ENCODE measurements around the gene SPIN1.

Gene SPIN1

GRCh38 chr9:88437210-88438146, 49.2 kb downstream of the SPIN1 start:
- DNase-seq = no peak

GRCh38 chr9:88438811-88439210, 50.6 kb downstream of the SPIN1 start:
- DNase-seq = no peak

GRCh38 chr9:88441301-88442007, 53.2 kb downstream of the SPIN1 start:
- peak; percentile 21 for DNase-seq

- DNase-seq = no peak
Measured at GRCh38 chr9:88443480-88444113, 55.4 kb downstream of the SPIN1 start.

GRCh38 chr9:88446728-88447127, 58.5 kb downstream of the SPIN1 start:
- DNase-seq = no peak

GRCh38 chr9:88447431-88447830, 59.2 kb downstream of the SPIN1 start:
- no peak for DNase-seq

GRCh38 chr9:88451160-88451559, 62.9 kb downstream of the SPIN1 start:
- no peak for DNase-seq

GRCh38 chr9:88458716-88459465, 70.6 kb downstream of the SPIN1 start:
- no peak for DNase-seq

- no peak for DNase-seq
Measured at GRCh38 chr9:88460587-88461332, 72.5 kb downstream of the SPIN1 start.

- DNase-seq = no peak
Measured at GRCh38 chr9:88462191-88462590, 73.9 kb downstream of the SPIN1 start.

- no peak for DNase-seq
Measured at GRCh38 chr9:88464851-88465250, 76.6 kb downstream of the SPIN1 start.

GRCh38 chr9:88468226-88468625, 80.0 kb downstream of the SPIN1 start:
- no peak for DNase-seq

GRCh38 chr9:88476491-88477271, 88.4 kb downstream of the SPIN1 start:
- DNase-seq = no peak

GRCh38 chr9:88477300-88477751, 89.1 kb downstream of the SPIN1 start:
- no peak for DNase-seq

GRCh38 chr9:88478246-88478645, 90.0 kb downstream of the SPIN1 start:
- no peak for DNase-seq

GRCh38 chr9:88481933-88482332, 93.7 kb downstream of the SPIN1 start:
- DNase-seq = no peak

- no peak for DNase-seq
Measured at GRCh38 chr9:88488166-88488565, 99.9 kb downstream of the SPIN1 start.

GRCh38 chr9:88494983-88495721, 106.9 kb downstream of the SPIN1 start:
- no peak for DNase-seq

GRCh38 chr9:88497224-88497623, 109.0 kb downstream of the SPIN1 start:
- no peak for DNase-seq

- no peak for DNase-seq
Measured at GRCh38 chr9:88498880-88499279, 110.6 kb downstream of the SPIN1 start.

Data from cortex of kidney (tissue), 1 donor.